Measurements from ENCODE around the gene RAB40A. TPM values are rescaled to one million over a fixed set of nuclear protein-coding genes. Genes with fewer than 3 reads are reported as not detected.

RAB40A gene
- polyA plus RNA-seq, 4 donors, result 0.25 to 1.2 TPM; not detected in 2

- H3K27me3 ChIP-seq (ENCODE audit: control insufficient read depth in 3 of 3, insufficient read depth in 3 of 3, low read length in 3 of 3), result no peaks in the 10 kb centered on the region
- WGBS, 3 donors, result 7 to 20% (median 7%) methylated on average over 15 of the region's 15 CpGs
- H3K27ac ChIP-seq (ENCODE audit: low read depth in 1 of 3, low read length in 2 of 3), result no peak overlapping the region
- no peaks in the 10 kb centered on the region for H3K36me3 ChIP-seq (ENCODE audit: control insufficient read depth in 3 of 3, insufficient read depth in 2 of 3, low read depth in 1 of 3, low read length in 3 of 3)
- H3K4me1 ChIP-seq (ENCODE audit: control insufficient read depth in 3 of 3, insufficient read depth in 2 of 3, low read depth in 1 of 3, low read length in 2 of 3), result no peaks in the 10 kb centered on the region
- DNase-seq, result peak; percentile 57 to 76
- no peaks in the 10 kb centered on the region for H3K9me3 ChIP-seq (ENCODE audit: control insufficient read depth in 2 of 2, insufficient read depth in 1 of 2, low read depth in 1 of 2, low read length in 1 of 2)
- FAIRE-seq, result peak; percentile 53
- peak overlapping the region in 1 of 3 donors; percentile 37 for H3K4me3 ChIP-seq (ENCODE audit: low read depth in 1 of 3, low read length in 3 of 3)
Measured at GRCh38 chrX:103533511-103534216, 14.4 kb upstream of the RAB40A start.

- Histone ChIP-seq H3K36me3 (ENCODE audit: control insufficient read depth in 3 of 3, insufficient read depth in 2 of 3, low read depth in 1 of 3, low read length in 3 of 3) (no peaks in the 10 kb centered on the region), H3K4me1 (ENCODE audit: control insufficient read depth in 3 of 3, insufficient read depth in 2 of 3, low read depth in 1 of 3, low read length in 2 of 3) (no peaks in the 10 kb centered on the region), H3K9me3 (ENCODE audit: control insufficient read depth in 2 of 2, insufficient read depth in 1 of 2, low read depth in 1 of 2, low read length in 1 of 2) (no peaks in the 10 kb centered on the region), H3K4me3 (ENCODE audit: low read depth in 1 of 3, low read length in 3 of 3) (no peak overlapping the region), H3K27ac (ENCODE audit: low read depth in 1 of 3, low read length in 2 of 3) (no peak overlapping the region), H3K27me3 (ENCODE audit: control insufficient read depth in 3 of 3, insufficient read depth in 3 of 3, low read length in 3 of 3) (no peaks in the 10 kb centered on the region)
- FAIRE-seq (no peak), DNase-seq (no peak)
- 71 to 82% (median 81%) methylated on average over 6 of the region's 6 CpGs for WGBS, 3 donors
Measured at GRCh38 chrX:103531002-103531401, 11.7 kb upstream of the RAB40A start.

- Histone ChIP-seq H3K36me3 (ENCODE audit: control insufficient read depth in 3 of 3, insufficient read depth in 2 of 3, low read depth in 1 of 3, low read length in 3 of 3) (no peaks in the 10 kb centered on the region), H3K27ac (ENCODE audit: low read depth in 1 of 3, low read length in 2 of 3) (no peak overlapping the region), H3K4me1 (ENCODE audit: control insufficient read depth in 3 of 3, insufficient read depth in 2 of 3, low read depth in 1 of 3, low read length in 2 of 3) (no peaks in the 10 kb centered on the region), H3K4me3 (ENCODE audit: low read depth in 1 of 3, low read length in 3 of 3) (no peak overlapping the region), H3K27me3 (ENCODE audit: control insufficient read depth in 3 of 3, insufficient read depth in 3 of 3, low read length in 3 of 3) (no peaks in the 10 kb centered on the region), H3K9me3 (ENCODE audit: control insufficient read depth in 2 of 2, insufficient read depth in 1 of 2, low read depth in 1 of 2, low read length in 1 of 2) (no peaks in the 10 kb centered on the region)
- 69 to 100% (median 100%) methylated on average over 1 of the region's 1 CpG for WGBS, 3 donors
- FAIRE-seq, result no peak
- no peak for DNase-seq
Measured at GRCh38 chrX:103530545-103530944, 11.3 kb upstream of the RAB40A start.

- no peaks in the 10 kb centered on the region for H3K36me3 ChIP-seq (ENCODE audit: control insufficient read depth in 3 of 3, insufficient read depth in 2 of 3, low read depth in 1 of 3, low read length in 3 of 3)
- no peak overlapping the region for H3K27ac ChIP-seq (ENCODE audit: low read depth in 1 of 3, low read length in 2 of 3)
- no peak overlapping the region for H3K4me3 ChIP-seq (ENCODE audit: low read depth in 1 of 3, low read length in 3 of 3)
- H3K9me3 ChIP-seq (ENCODE audit: control insufficient read depth in 2 of 2, insufficient read depth in 1 of 2, low read depth in 1 of 2, low read length in 1 of 2), result no peaks in the 10 kb centered on the region
- 64 to 78% (median 78%) methylated on average over 3 of the region's 3 CpGs for WGBS, 3 donors
- H3K27me3 ChIP-seq (ENCODE audit: control insufficient read depth in 3 of 3, insufficient read depth in 3 of 3, low read length in 3 of 3), result no peaks in the 10 kb centered on the region
- DNase-seq (no peak), FAIRE-seq (no peak)
- H3K4me1 ChIP-seq (ENCODE audit: control insufficient read depth in 3 of 3, insufficient read depth in 2 of 3, low read depth in 1 of 3, low read length in 2 of 3), result no peaks in the 10 kb centered on the region
Measured at GRCh38 chrX:103529550-103529949, 10.3 kb upstream of the RAB40A start.

- no peak overlapping the region for H3K27ac ChIP-seq (ENCODE audit: low read depth in 1 of 3, low read length in 2 of 3)
- H3K27me3 ChIP-seq (ENCODE audit: control insufficient read depth in 3 of 3, insufficient read depth in 3 of 3, low read length in 3 of 3), result no peaks in the 10 kb centered on the region
- no peaks in the 10 kb centered on the region for H3K36me3 ChIP-seq (ENCODE audit: control insufficient read depth in 3 of 3, insufficient read depth in 2 of 3, low read depth in 1 of 3, low read length in 3 of 3)
- no peak for DNase-seq
- no peaks in the 10 kb centered on the region for H3K9me3 ChIP-seq (ENCODE audit: control insufficient read depth in 2 of 2, insufficient read depth in 1 of 2, low read depth in 1 of 2, low read length in 1 of 2)
- 50 to 88% (median 86%) methylated on average over 2 of the region's 2 CpGs for WGBS, 3 donors
- no peak overlapping the region for H3K4me3 ChIP-seq (ENCODE audit: low read depth in 1 of 3, low read length in 3 of 3)
- FAIRE-seq, result no peak
- H3K4me1 ChIP-seq (ENCODE audit: control insufficient read depth in 3 of 3, insufficient read depth in 2 of 3, low read depth in 1 of 3, low read length in 2 of 3), result no peaks in the 10 kb centered on the region
Measured at GRCh38 chrX:103524747-103525146, 5.5 kb upstream of the RAB40A start.

- Histone ChIP-seq H3K36me3 (ENCODE audit: control insufficient read depth in 3 of 3, insufficient read depth in 2 of 3, low read depth in 1 of 3, low read length in 3 of 3) (no peaks in the 10 kb centered on the region), H3K27me3 (ENCODE audit: control insufficient read depth in 3 of 3, insufficient read depth in 3 of 3, low read length in 3 of 3) (no peaks in the 10 kb centered on the region), H3K9me3 (ENCODE audit: control insufficient read depth in 2 of 2, insufficient read depth in 1 of 2, low read depth in 1 of 2, low read length in 1 of 2) (no peaks in the 10 kb centered on the region), H3K4me1 (ENCODE audit: control insufficient read depth in 3 of 3, insufficient read depth in 2 of 3, low read depth in 1 of 3, low read length in 2 of 3) (no peaks in the 10 kb centered on the region), H3K4me3 (ENCODE audit: low read depth in 1 of 3, low read length in 3 of 3) (no peak overlapping the region), H3K27ac (ENCODE audit: low read depth in 1 of 3, low read length in 2 of 3) (no peak overlapping the region)
- DNase-seq (no peak), FAIRE-seq (no peak)
- WGBS, 3 donors, result 67 to 88% (median 87%) methylated on average over 2 of the region's 2 CpGs
Measured at GRCh38 chrX:103523605-103524004, 4.3 kb upstream of the RAB40A start.

GRCh38 chrX:103520386-103520785 is 1.1 kb upstream of the RAB40A start:
- no peaks in the 10 kb centered on the region for H3K36me3 ChIP-seq (ENCODE audit: control insufficient read depth in 3 of 3, insufficient read depth in 2 of 3, low read depth in 1 of 3, low read length in 3 of 3)
- no peak for FAIRE-seq
- no peak overlapping the region for H3K27ac ChIP-seq (ENCODE audit: low read depth in 1 of 3, low read length in 2 of 3)
- H3K4me1 ChIP-seq (ENCODE audit: control insufficient read depth in 3 of 3, insufficient read depth in 2 of 3, low read depth in 1 of 3, low read length in 2 of 3), result no peaks in the 10 kb centered on the region
- no peaks in the 10 kb centered on the region for H3K9me3 ChIP-seq (ENCODE audit: control insufficient read depth in 2 of 2, insufficient read depth in 1 of 2, low read depth in 1 of 2, low read length in 1 of 2)
- 63 to 79% (median 67%) methylated on average over 4 of the region's 4 CpGs for WGBS, 3 donors
- no peaks in the 10 kb centered on the region for H3K27me3 ChIP-seq (ENCODE audit: control insufficient read depth in 3 of 3, insufficient read depth in 3 of 3, low read length in 3 of 3)
- no peak overlapping the region for H3K4me3 ChIP-seq (ENCODE audit: low read depth in 1 of 3, low read length in 3 of 3)
- DNase-seq, result no peak

- FAIRE-seq (no peak), DNase-seq (no peak)
Measured at GRCh38 chrX:103518571-103518970, 718 bp downstream of the RAB40A start.

GRCh38 chrX:103517246-103517645 is 2.0 kb downstream of the RAB40A start:
- WGBS, 3 donors, result 27 to 63% (median 45%) methylated on average over 2 of the region's 2 CpGs
- Histone ChIP-seq H3K27me3 (ENCODE audit: control insufficient read depth in 3 of 3, insufficient read depth in 3 of 3, low read length in 3 of 3) (no peaks in the 10 kb centered on the region), H3K4me1 (ENCODE audit: control insufficient read depth in 3 of 3, insufficient read depth in 2 of 3, low read depth in 1 of 3, low read length in 2 of 3) (no peaks in the 10 kb centered on the region), H3K9me3 (ENCODE audit: control insufficient read depth in 2 of 2, insufficient read depth in 1 of 2, low read depth in 1 of 2, low read length in 1 of 2) (no peaks in the 10 kb centered on the region), H3K4me3 (ENCODE audit: low read depth in 1 of 3, low read length in 3 of 3) (no peak overlapping the region), H3K27ac (ENCODE audit: low read depth in 1 of 3, low read length in 2 of 3) (no peak overlapping the region), H3K36me3 (ENCODE audit: control insufficient read depth in 3 of 3, insufficient read depth in 2 of 3, low read depth in 1 of 3, low read length in 3 of 3) (no peaks in the 10 kb centered on the region)
- FAIRE-seq, result no peak
- DNase-seq, result no peak

More at GRCh38 chrX:103518571-103518970, 718 bp downstream of the RAB40A start:
- 93 to 95% (median 94%) methylated on average over 2 of the region's 2 CpGs for WGBS, 3 donors
- Histone ChIP-seq H3K4me1 (ENCODE audit: control insufficient read depth in 3 of 3, insufficient read depth in 2 of 3, low read depth in 1 of 3, low read length in 2 of 3) (no peaks in the 10 kb centered on the region), H3K27ac (ENCODE audit: low read depth in 1 of 3, low read length in 2 of 3) (no peak overlapping the region), H3K4me3 (ENCODE audit: low read depth in 1 of 3, low read length in 3 of 3) (no peak overlapping the region), H3K27me3 (ENCODE audit: control insufficient read depth in 3 of 3, insufficient read depth in 3 of 3, low read length in 3 of 3) (no peaks in the 10 kb centered on the region), H3K9me3 (ENCODE audit: control insufficient read depth in 2 of 2, insufficient read depth in 1 of 2, low read depth in 1 of 2, low read length in 1 of 2) (no peaks in the 10 kb centered on the region), H3K36me3 (ENCODE audit: control insufficient read depth in 3 of 3, insufficient read depth in 2 of 3, low read depth in 1 of 3, low read length in 3 of 3) (no peaks in the 10 kb centered on the region)

All from small intestine (tissue), 7 donors.